Right lobe of liver (tissue), 6 donors: ENCODE data around the gene SAMD8. TPM values are rescaled to one million over a fixed set of nuclear protein-coding genes. Genes with fewer than 3 reads are reported as not detected.
"Not testable (repeated sequence)": the region's sequence is repeated elsewhere in the genome, so short reads cannot be mapped to it uniquely, and the experiment has no call there.

ENCODE experiments used
- ATAC-seq, 4 donors: fragments of 200-7000 bp; cut with Tn5 transposase; one replicate each; pipeline ENCODE4 v1.9.1; 2020; ENCODE audit warnings: mild to moderate bottlenecking in 4 of 4, moderate library complexity in 4 of 4
- DNase-seq, 3 donors: peaks; one replicate each; pipeline ENCODE4 v3.0.0-alpha.2; 2020
- H3K27ac ChIP-seq, 3 donors: fragments of 200-600 bp; one replicate each; pipeline ENCODE4 v1.8.0; 2022
- H3K27me3 ChIP-seq, 2 donors: fragments of 200-600 bp; one replicate each; pipeline ENCODE4 v1.8.0; 2022
- H3K36me3 ChIP-seq, 4 donors: fragments of 200-600 bp; sonication (generic) in 1 of 4; one replicate each; pipeline versions ENCODE4 v1.5.1 to v1.8.0; 2017 to 2022; ENCODE audit warnings: control low read depth in 1 of 4
- H3K4me1 ChIP-seq, 4 donors: fragments of 200-600 bp; sonication (generic) in 1 of 4; one replicate each; pipeline versions ENCODE4 v1.5.1 to v1.8.0; 2017 to 2022; ENCODE audit warnings: control low read depth in 1 of 4
- H3K4me3 ChIP-seq, 3 donors: fragments of 200-600 bp; one replicate each; pipeline ENCODE4 v1.8.0; 2022
- H3K9me3 ChIP-seq, 4 donors: fragments of 200-600 bp; sonication (generic) in 1 of 4; one replicate each; pipeline versions ENCODE4 v1.5.1 to v1.8.0; 2017 to 2022; ENCODE audit warnings: control low read depth in 1 of 4
- CTCF ChIP-seq, 4 donors: fragments of 200-600 bp in 3 of 4; fragments of 450-650 bp in 1 of 4; IDR thresholded peaks; one replicate each; pipeline versions ENCODE4 v1.5.1 to v1.8.0; 2016 to 2022; ENCODE audit warnings: antibody characterized with exemption in 4 of 4, mild to moderate bottlenecking in 2 of 4
- POLR2A ChIP-seq: fragments of 450-650 bp; IDR thresholded peaks from one replicate; pipeline ENCODE4 v1.6.1; 2017; ENCODE audit warnings: antibody characterized with exemption, mild to moderate bottlenecking
- WGBS: methylation state at CpG from one replicate; pipeline ENCODE4 v1.1.6; 2018; ENCODE audit warnings: low coverage, low lambda C conversion rate; ENCODE audit not compliant: insufficient coverage; ENCODE audit errors: missing lambda C conversion rate; 5-methylcytosine and 5-hydroxymethylcytosine counted together
- intact Hi-C, 2 donors: fragments of 100-400 bp; cut with DNase I; formaldehyde crosslinking; loops; one replicate each; pipeline versions ENCODE4 v1.11.2 to v1.14.1; 2022
- total RNA-seq, 6 experiments: library from RNA; depleted of rRNA in 2 of 6; stranded (reverse); fragments of >200 nt in 2 of 6; fragmentation: NEBNext Ultra II Directional in 3 of 6; extraction: Animal tissue kit (Norgen Biotek cat#: 25700) in 3 of 6; gene quantifications; one replicate each; pipeline versions ENCODE4 v1.1.0 to v1.2.4, GENCODE V29; 2016 to 2023
- donor health status: DM: no; HTN: yes; CAD: no.
- donor health status: DM: no; HTN: no; CAD: no.
- donor health status: DM: no; HTN: no; CAD: no.
- donor health status: DM: no; HTN: yes; CAD: no.
- donor health status: DM: no; HTN: yes; CAD: no.

The SAMD8 gene
- total RNA-seq, 6 experiments from 2014 or later, result 5.7 to 13.2 (median 9.3) TPM

DNA sequence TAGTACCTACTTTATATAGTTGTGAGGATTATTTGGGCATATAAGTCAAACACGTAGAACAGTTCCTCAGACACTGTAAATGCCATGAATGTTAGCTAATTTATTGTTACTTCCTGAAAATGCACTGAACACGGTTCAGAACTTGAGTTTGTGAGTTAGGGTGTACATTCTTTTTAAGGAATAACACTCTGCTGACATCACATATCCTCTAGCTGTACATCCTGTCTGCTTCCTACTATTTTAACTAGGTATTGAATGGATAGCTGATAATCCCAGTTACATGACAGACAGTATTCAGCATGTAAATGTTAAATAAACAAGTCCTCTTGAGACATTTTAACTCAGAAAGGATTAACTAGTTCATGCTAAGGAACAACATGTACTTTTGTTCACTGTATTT is 16.0 kb downstream of the SAMD8 start:
- TF ChIP-seq POLR2A (no peak), CTCF (IDR thresholded peaks at IDR 0.05) (no peak)
- 43% methylated on average over 2 of the region's 2 CpGs for WGBS
- no peak overlapping the region for H3K4me3 ChIP-seq
- no peaks in the 10 kb centered on the region for H3K27me3 ChIP-seq
- no peaks in the 10 kb centered on the region for H3K9me3 ChIP-seq
- no peak for DNase-seq
- H3K27ac ChIP-seq, result no peak overlapping the region
- no peaks in the 10 kb centered on the region for H3K36me3 ChIP-seq
- peaks cover 0 to 3% (median 0%) of the 10 kb centered on the region in 4 donors for H3K4me1 ChIP-seq
- intact Hi-C loops, result no loop called here
- ATAC-seq, result peak in 1 of 4 donors; percentile 14

GRCh38 chr10:75128985-75129384 is 17.5 kb downstream of the SAMD8 start:
- H3K4me3 ChIP-seq, H3K4me1 ChIP-seq, ATAC-seq, intact Hi-C loops, H3K9me3 ChIP-seq, DNase-seq, H3K27me3 ChIP-seq, H3K36me3 ChIP-seq, H3K27ac ChIP-seq: not testable (repeated sequence)
- 100% methylated on average over 1 of the region's 1 CpG for WGBS

- intact Hi-C loops, result no loop called here
- Histone ChIP-seq H3K27me3 (no peaks in the 10 kb centered on the region), H3K4me3 (no peak overlapping the region), H3K36me3 (no peaks in the 10 kb centered on the region), H3K27ac (no peak overlapping the region), H3K4me1 (peaks cover 0 to 3% (median 0%) of the 10 kb centered on the region in 4 donors), H3K9me3 (no peaks in the 10 kb centered on the region)
- ATAC-seq (no peak), DNase-seq (no peak)
- TF ChIP-seq POLR2A (no peak), CTCF (IDR thresholded peaks at IDR 0.05) (no peak)
- 79% methylated on average over 1 of the region's 1 CpG for whole genome bisulfite sequencing
These were observed 18.1 kb downstream of the SAMD8 start for GRCh38 chr10:75129537-75129936.

- H3K4me3 ChIP-seq, H3K27me3 ChIP-seq, H3K27ac ChIP-seq, intact Hi-C loops, H3K9me3 ChIP-seq, H3K4me1 ChIP-seq, H3K36me3 ChIP-seq, ATAC-seq, DNase-seq: not testable (repeated sequence)
- WGBS, result 95% methylated on average over 3 of the region's 3 CpGs
These were observed 22.2 kb downstream of the SAMD8 start for GRCh38 chr10:75133701-75134100.

- DNase-seq, result no peak
These were observed 24.9 kb downstream of the SAMD8 start for GRCh38 chr10:75136346-75136745.

More at GRCh38 chr10:75136346-75136745, 24.9 kb downstream of the SAMD8 start:
- Histone ChIP-seq H3K27me3 (no peaks in the 10 kb centered on the region), H3K4me3 (no peak overlapping the region), H3K9me3 (no peaks in the 10 kb centered on the region), H3K36me3 (no peaks in the 10 kb centered on the region), H3K4me1 (no peaks in the 10 kb centered on the region), H3K27ac (no peak overlapping the region)
- no peak for TF ChIP-seq POLR2A
- TF ChIP-seq CTCF (IDR thresholded peaks at IDR 0.05), result no peak
- 100% methylated on average over 1 of the region's 1 CpG for WGBS
- peak in 1 of 4 donors; percentile 33 for ATAC-seq
- intact Hi-C loops, result no loop called here
